ENCODE data around the gene ZNF576.
"Not testable (repeated sequence)": the region's sequence is repeated elsewhere in the genome, so short reads cannot be mapped to it uniquely, and the experiment has no call there.

The ZNF576 gene

DNA sequence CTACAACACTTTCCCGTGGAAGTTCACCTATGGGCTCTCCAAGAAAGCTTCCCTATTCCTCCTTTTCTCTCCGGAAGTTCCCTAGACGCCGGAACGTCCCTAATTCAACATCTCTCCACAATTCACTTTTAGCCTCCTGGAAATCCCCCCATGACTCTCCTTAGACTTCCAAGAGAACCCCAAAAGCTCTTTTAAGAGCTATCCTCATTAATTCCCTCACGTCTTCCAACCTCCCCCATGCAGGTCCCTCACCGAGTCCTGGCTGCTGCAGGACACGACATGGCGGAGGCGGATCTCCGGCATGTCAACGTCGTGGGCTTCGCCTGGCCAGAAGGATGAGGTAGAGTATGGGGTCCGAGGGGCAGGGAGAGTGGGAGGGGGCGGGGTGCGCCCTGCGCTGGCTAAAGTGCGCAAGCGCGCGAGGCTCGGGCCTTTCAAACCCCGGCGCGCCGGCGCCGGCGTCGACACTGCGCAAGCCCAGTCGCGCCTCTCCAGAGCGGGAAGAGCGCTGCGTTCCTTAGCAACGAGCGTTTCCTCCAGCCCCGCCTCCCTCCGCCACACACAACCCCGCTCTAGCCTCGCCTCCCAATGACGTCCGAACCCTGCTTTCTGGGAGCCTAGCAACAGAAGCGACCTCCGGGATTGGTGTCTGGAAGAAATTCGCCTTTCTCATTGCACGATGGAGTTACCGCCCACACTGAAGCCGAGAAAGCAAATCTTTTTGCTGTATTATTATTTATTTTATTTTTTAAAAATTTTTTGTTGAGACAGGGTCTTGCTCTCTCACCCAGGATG is 21.0 kb upstream of the ZNF576 start, which contains the start of the genes PINLYP and XRCC1:
Gene PINLYP, plus strand, starts transcription at position 646 of the 795 bp plus-strand sequence. CDS start 1,391 bp downstream, outside the sequence.
Gene XRCC1, minus strand, starts transcription at position 372 of the 795 bp plus-strand sequence. Its CDS starts 69 bp downstream, at position 303.
- peak; percentile 99 for DNase-seq

DNA sequence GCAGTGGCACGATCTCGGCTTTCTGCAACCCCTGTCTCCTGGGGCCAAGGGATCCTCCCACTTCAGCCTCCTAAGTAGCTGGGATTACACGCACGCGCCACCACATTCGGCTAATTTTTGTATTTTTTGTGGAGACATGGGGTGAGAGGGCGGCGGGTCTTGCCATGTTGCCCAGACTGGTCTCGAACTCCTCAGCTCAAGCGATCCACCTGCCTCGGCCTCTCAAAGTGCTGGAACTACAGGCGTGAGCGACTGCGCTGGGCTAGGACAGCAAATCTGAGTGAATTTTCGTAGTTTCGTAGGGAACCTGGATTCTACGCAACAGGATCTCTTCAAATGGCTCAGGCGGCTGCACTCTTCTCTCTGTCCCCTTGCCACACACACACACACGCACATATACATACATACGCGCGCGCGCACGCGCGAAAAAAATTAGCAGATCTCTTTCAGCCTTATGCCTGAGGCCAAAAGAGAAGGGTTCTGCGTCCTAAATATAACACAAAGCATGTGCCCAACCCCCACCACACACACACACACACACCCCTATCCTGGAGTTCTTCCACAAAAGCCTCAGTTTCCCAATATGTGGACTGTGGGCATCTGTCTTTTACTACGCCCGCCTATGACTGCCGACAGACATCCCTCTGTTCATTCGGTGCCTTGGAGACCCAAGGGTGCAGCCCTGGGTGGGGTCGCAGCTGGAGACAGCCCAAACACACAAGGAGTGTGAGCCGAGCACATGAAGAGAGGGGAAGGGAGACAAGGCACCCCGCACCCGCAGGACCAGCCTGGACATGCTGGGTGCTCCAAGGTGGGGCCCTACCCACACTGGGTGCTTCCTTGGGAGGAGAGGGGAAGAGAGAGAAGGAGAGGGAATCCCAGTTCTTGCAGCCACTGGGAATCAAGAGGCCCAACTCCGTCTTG is 20.2 kb upstream of the ZNF576 start:
- DNase-seq: no peak

DNA sequence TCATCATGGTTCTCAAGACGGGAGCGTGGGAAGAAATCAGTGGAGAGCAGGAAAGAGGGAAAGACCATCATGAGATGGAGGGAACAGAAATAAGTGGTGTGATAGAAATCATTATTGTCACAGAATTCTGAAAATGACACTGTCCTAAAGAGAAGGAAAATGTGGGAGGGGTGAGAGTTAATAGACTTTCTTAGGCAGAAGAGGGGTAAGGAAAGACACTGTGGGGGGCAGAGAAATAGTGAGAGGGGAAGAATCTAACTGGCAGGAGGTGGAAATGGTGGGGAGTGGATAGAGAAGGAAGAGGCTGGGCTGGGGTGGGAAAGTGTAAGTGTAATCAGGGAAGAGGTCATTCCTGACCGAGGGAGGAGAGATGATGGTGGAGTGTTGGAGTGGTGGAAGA is 17.6 kb upstream of the ZNF576 start:
- no peak for DNase-seq

DNA sequence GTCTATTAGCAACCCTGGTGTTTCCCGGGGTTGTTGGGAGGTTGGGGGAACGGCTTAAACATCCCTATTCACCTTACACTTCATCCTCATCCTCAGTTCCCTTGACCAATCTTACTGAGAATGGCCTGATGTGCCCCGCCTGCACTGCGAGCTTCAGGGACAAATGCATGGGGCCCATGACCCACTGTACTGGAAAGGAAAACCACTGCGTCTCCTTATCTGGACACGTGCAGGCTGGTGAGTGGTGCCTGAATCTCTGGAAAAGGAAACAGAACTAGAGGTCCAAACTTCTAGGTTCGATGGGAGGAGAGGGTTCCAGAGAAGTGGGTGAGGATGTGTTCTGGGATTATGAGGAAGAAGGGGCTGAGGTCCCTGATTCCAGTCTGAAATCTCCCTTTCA is 14.9 kb upstream of the ZNF576 start:
- DNase-seq: no peak

GRCh38 chr19:43582495-43582894 is 13.9 kb upstream of the ZNF576 start:
- DNase-seq: no peak

- DNase-seq: no peak
Measured at GRCh38 chr19:43584484-43584883, 11.9 kb upstream of the ZNF576 start.

DNA sequence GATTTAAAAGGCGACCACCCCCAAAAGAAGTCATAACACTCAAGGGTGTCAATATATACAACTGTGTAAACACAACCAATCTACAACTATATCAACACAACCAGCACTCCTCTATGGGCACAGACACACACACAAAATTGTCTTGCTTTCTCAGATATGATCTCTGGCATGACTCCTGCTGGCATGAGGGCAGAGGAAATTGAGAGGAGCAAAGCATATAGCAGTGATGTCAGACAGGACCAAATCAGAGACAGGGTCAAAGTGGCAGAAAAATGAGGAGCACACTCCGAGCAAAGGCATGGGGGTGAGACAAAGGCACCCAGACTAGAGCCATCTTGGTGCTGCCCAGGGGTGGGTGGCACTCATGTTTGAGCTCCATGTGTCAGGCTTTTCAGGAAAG is 10.0 kb upstream of the ZNF576 start:
- no peak for DNase-seq

DNA sequence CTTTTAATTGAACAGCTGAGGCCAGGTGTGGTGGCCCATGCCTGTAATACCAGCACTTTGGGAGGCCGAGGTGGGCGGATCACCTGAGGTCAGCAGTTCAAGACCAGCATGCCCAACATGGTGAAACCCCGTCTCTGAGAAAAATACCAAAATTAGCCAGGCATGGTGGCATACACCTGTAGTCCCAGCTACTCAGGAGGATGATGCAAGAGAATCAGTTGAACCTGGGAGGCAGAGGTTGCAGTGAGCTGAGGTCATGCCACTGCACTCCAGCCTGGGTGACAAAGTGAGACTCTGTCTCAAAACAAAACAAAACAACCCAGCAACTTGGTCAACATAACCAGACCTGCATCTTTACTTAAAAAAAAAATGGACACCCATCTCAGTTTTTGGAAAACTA is 9.4 kb upstream of the ZNF576 start:
- DNase-seq: not testable (repeated sequence)

- DNase-seq: no peak
Measured at GRCh38 chr19:43589277-43589676, 7.1 kb upstream of the ZNF576 start.

- DNase-seq: no peak
Measured at GRCh38 chr19:43589678-43590077, 6.7 kb upstream of the ZNF576 start.

DNA sequence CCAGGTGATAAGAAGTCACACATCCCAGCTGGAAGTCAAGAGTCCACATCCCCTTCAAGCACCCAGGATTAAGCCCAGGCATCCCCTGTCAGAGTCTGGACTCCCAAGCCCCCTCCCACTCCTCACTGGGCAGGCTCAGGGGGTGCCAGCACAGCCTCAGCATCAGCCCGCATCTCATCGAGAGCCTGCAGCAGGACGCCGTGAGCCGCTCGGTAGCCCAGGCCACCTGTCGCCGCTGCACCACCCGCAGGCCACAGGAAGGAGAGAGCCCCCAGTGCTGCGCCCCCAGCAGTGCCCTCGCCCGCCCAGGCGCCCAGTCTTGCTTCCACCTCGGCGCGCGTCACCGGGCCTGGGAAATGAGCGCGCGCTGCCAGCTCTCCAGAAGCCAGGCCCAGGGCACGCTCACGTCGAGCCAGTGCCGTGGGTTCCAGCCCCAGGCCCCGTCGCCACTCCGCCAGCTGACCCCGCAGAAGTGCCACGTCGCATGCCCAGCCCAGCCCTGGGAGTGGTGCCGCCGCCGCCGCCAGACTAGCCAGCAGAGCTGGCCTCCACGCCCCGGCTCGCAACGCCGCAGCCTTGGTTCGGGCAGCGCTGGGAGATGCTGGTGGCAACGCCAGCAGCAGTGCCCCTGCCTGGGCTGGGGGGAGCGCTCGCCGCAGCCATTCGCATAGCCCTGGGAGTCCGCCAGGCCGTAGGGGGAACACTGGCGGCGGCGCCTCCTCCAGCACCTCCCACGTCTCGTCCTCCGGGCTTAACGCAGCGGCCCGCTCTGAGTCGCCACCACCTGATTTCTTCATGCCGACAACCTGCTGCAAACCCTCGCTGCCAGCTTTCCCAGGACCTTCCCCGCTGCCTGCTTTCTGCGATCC is 4.3 kb upstream of the ZNF576 start:
- no peak for DNase-seq

DNA sequence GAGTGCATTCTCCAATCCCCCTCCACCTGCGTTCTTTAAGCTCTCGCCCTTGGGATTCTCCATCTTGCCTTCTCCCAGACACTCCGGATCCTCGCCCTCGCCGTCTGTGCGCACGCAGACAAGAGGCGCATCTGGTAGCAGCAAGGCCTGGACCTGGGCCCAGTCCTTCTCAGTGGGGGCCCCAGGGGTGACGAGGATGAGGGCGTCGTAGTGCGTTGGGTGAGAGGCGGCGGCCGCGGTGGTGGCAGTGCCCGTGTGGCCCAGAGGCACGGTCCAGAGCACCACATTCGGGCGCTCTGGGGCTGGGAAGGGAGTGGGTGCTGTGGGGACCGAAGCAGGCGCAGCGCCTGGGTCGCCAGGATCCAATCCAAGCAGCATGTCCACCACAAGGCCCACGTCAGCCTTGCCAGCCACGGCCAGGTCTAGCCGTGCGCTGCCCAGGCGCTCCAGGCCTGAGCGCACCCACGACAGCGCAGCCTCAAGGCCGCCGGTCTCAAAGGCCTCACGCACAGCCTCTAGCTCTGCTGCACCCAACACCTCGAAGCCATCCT is 3.5 kb upstream of the ZNF576 start:
- no peak for DNase-seq

- no peak for DNase-seq
Measured at GRCh38 chr19:43594081-43594697, 2.2 kb upstream of the ZNF576 start.

DNA sequence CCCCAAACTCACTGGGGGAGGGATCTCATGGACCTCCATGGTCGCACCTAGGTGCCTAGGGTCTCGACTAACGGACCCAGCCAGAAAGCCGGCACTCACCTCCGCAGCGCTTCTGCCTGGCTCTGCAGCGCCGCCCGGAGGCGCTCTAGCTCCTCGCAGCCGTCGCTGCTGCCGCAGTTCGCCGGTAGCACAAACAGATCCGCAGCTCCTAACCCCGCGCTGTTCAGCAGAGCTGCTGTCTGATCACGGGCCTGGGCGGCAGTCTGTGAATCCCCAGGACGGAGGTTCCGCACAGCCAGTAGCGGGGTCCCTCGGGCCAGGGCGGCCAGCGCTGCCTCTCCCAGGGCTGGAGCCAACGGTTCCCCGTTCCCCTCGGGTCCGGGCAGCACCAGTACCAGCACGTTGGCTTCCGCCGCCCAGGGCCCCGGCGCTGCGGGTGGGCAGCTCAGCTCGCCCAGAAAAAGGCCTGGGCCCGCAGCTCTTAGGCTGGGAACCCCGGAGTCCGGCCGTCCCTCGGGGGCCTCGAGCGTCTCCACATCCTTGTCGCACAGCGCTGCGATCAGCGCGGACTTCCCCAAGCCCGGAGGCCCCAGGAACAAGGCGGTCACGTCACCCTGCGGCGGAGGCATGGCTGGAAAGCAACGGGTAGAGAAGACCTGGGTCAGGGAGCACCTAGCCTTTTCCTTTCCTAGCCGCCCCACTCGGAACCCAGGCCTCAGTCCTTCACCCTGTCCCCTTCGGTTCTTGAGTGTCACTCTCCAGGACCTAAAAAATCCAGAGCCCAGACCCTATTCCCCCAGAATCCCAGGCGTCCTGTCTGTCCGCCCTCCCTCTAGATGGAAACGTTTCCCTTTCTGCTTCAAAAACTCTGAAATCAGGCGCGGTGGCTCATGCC is 1.4 kb upstream of the ZNF576 start:
- peak; percentile 67 for DNase-seq

- no peak for DNase-seq
Measured at GRCh38 chr19:43595605-43595998, 793 bp upstream of the ZNF576 start.

- DNase-seq: no peak
Measured at GRCh38 chr19:43596842-43597461, 557 bp downstream of the ZNF576 start.

DNA sequence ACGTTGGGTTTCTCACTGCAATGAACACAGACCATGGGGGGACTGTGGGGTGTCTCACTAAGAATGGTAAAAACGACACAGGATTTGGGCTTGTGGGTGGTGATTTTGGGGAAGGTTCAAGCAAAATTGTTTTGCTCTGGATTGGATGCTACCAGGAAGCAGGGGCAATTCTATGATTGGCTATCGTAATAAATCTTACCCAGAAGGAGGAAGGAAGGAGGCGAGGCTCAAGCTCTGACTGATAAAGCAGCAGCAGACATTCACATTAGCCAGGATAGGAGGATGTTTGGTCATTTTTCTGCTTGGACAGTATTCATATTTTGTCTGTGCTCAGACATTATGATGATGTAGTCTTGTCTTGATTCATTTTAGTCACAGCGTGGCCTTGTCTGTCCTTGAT is 1.5 kb downstream of the ZNF576 start:
- no peak for DNase-seq

DNA sequence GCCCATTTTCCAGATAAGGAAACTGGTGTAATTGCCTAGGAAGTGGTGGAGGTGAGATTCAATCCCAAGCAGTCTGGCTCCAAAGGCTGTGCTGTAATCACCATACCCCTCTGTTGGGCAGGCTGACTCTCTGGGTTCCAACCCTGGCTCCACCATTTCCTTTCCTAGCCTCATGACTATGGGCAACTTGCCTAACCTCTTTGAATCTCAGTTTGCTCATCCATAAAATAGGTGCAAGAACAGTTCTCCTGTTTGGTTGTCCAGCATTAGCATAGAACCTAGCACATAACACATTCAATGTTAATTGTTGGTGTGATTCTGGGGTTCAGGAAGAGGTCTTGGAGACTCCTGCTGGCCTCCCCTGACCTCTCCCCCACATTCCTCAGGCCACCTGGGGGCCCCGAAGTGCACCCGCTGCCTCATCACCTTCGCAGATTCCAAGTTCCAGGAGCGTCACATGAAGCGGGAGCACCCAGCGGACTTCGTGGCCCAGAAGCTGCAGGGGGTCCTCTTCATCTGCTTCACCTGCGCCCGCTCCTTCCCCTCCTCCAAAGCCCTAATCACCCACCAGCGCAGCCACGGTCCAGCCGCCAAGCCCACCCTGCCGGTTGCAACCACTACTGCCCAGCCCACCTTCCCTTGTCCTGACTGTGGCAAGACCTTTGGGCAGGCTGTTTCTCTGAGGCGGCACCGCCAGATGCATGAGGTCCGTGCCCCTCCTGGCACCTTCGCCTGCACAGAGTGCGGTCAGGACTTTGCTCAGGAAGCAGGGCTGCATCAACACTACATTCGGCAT is 2.2 kb downstream of the ZNF576 start:
- DNase-seq: no peak

DNA sequence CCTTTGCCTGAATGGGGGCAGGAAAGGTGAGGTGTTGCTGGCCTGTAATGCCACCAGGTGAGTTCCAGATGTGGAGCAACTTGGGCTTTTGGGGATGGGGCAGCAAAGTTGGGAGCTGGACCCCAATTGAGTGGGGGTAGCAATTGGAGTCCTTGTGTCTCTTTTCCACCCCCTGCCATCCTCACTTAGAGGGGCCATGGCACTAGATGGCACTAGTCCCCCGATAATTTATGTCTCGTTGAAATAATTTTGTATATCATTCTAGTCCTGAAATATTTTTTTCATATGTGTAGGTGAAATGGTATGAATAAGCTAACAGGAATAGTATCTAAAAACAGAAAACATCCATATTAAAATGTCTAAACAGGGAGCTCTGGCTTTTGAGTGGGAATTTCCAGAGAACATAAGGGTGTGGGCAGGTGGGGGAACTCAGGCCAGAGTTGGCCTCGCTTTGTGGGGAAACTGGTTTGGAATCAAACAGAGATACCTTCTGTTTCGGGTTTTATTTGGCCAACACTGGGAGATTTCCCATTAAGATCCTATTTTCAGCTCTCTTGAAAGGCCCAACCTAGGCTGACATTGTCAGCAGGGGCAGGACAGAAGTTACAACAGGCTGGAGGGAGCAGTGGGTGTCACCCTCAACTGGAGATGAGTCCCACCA is 3.4 kb downstream of the ZNF576 start:
- no peak for DNase-seq
